AG20443 (cell line): Measurements from ENCODE around the gene ZMIZ2.
A peak's percentile ranks its signal among the peaks of the same experiment; 100 is the strongest.
"Not testable (repeated sequence)": the region's sequence is repeated elsewhere in the genome, so short reads cannot be mapped to it uniquely, and the experiment has no call there.

Experiments
- DNase-seq: peaks from one replicate; pipeline ENCODE4 v3.0.0; 2012; ENCODE audit warnings: low spot score, mixed read lengths

The ZMIZ2 gene

GRCh38 chr7:44729949-44730590 is 18.6 kb upstream of the ZMIZ2 start:
- no peak for DNase-seq

DNA sequence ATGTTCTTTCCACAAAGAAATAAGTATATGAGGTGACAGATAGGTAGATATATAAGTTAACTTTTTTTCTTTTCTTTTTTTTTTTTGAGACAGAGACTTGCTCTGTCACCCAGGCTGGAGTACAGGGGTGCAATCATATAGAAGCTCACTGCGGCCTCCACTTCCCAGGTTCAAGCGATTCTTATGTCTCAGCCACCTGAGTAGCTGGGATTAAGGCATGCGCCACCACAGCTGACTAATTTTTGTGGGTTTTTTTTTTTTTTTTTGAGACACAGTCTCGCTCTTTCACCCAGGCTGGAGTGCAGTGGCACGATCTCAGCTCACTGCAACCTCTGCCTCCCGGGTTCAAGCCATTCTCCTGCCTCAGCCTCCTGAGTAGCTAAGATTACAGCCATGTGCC is 15.7 kb upstream of the ZMIZ2 start:
- DNase-seq, result not testable (repeated sequence)

DNA sequence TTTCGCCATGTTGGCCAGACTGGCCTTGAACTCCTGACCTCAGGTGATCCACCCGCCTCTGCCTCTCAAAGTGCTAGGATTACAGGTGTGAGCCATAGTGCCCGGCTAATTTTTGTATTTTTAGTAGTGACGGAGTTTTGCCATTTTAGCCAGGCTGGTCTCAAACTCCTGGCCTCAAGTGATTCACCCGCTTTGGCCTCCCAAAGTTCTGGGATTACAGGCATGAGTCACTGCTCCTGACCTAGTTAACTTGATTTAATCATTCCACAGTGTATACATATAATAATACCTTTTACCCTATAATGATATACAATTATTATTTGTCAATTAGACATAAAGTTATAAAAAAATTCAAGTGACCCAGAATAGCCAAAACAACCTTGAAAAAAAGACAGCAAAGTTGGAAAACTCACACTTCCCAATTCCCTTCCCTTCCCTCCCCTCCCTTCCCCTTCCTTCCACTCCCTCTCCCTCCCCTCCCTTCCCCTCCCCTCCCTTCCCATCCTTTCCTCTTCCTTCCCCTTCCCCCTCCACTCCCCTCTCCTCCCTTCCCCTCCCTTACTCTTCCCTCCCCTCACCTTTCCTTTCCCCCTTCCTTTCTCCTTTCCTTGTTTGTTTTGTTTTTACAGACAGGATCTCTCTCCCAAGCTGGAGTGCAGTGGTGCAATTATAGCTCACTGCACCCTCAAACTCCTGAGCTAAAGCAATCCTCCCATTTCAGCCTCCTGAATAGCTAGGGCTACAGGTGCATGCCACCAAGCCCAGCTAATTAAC is 14.8 kb upstream of the ZMIZ2 start:
- DNase-seq, result no peak

GRCh38 chr7:44735403-44736165 is 13.1 kb upstream of the ZMIZ2 start:
- DNase-seq, result peak; percentile 62

GRCh38 chr7:44736896-44737295 is 11.8 kb upstream of the ZMIZ2 start:
- no peak for DNase-seq

- no peak for DNase-seq
Observed at GRCh38 chr7:44738051-44738723, 10.5 kb upstream of the ZMIZ2 start.

DNA sequence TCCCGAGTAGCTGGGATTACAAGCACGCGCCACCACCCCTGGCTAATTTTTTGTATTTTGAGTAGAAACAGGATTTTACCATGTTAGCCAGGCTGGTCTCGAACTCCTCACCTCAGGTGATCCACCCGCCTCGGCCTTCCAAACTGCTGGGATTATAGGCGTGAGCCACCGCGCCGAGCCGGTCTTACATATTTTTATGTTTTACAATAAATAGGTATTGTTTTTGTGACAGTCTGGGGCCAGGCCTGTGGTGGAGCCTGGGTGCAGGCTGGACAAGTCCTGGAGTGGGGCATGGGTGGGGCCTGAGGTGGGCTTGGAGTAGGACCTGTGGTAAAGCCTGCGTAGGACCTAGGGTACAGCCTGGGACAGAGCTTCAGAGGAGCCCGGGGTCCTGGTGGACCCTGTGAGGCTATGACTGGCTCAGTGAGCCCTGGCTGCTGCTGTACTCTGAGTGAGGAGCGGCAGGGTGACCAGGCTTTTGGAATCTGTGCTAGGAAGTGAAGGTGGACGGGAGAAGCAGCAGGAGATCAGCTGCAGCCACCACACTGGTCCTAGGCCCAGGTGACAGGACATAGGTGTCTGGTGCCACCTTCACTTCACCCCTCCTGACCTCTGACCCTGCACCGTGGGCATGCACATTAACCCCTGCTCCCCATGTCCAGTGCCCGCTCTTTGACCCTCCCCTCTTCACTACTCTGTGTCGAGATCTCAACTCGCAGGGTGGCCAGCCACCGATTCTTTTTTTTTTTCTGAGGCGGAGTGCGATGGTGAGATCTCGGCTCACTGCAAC is 9.6 kb upstream of the ZMIZ2 start:
- no peak for DNase-seq

GRCh38 chr7:44740055-44740454 is 8.6 kb upstream of the ZMIZ2 start:
- DNase-seq, result no peak

DNA sequence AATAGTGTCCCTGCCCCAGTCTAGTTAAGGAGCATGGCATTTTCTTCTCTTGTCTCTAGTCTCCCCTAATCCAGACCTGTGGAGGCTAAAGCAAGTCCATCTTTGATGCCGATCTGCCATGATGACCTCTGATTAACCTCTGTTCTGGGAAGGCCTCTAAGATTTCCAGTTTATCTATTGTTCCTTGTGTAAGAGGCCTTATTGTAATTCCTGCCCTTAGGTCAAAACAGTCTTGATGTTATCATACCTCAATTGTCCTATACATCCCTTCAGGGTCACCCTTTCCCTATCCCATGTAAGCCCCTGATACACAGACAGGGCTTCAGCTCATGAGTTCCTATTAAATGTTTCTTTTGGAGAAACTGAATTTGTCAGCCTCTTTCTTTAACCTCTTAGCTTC is 4.9 kb upstream of the ZMIZ2 start:
- no peak for DNase-seq

DNA sequence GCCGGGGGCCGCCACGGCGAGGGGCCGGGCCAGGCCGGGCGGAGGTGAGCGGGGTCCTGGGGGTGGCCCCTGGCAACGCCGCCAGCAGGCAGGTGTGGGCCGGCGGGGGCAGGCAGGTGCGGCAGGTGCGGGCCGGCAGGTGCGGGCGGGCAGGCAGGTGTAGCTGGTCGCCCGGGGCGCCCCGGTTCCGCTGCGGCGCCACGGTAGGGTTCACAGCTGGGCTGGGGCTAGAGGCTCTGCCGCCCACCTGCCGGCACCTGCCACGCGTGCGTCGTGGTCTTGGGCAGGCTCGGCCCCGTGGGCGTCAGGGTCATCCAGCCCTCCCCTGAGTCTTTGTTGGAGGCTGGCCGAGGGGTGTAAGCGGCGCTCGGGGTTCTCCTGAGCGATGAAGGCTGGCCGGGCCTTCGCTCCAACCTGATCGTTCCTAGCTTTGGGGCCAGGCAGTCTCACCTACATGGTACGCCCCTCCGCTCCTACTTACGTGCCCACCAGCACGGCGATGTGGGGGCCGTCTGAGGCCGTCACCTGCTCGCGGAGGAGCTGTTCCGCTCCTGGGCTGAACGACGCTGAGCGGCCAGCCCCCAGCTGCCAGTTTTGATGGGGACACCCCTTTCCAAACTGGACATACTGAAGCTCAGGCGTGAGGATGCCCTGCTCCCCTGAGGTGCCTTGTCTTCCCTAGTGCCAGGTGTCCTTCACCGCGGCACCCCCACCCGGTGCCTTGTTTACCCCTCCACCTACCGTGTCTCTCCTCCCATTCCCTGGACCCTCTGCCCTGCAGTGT is 493 bp downstream of the ZMIZ2 start:
- DNase-seq, result no peak

DNA sequence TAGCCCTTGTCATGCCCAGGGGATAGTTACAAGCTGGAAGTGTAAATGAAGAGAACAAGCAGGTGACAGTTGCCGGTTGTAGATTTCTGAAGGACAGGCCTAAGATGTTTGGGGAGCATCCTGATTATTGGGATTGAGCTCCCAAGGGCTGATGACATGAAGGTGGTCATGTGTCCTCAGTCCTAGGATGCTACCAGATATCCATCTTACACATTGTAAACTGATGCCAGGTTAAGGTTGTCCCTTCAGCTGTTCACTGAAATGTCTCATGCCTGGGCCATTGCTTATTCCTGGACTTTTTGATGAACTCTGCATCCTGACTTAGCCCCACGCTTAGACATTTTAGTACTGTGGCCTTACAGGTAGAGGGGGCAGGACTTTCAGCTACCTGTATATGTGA is 1.3 kb downstream of the ZMIZ2 start:
- no peak for DNase-seq

DNA sequence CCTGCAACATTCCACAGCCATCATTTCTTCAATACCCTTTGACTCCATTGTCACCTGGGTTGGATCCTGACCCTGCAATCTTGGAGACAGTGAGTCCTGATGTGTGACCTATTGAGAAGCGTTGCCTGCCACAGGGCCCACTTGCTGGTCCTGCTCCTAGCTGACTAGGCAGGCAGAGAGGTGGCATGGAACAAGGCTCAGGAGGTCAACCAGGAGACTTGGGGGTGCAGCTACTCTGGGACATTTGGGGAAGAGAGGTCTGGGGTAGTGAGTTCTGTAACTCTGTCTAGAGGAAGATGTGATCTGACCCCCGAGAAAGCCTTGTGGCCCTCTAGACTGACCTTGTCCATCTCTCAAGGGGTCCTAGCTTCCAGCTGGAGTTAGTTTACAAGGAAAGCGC is 1.8 kb downstream of the ZMIZ2 start:
- DNase-seq, result no peak

DNA sequence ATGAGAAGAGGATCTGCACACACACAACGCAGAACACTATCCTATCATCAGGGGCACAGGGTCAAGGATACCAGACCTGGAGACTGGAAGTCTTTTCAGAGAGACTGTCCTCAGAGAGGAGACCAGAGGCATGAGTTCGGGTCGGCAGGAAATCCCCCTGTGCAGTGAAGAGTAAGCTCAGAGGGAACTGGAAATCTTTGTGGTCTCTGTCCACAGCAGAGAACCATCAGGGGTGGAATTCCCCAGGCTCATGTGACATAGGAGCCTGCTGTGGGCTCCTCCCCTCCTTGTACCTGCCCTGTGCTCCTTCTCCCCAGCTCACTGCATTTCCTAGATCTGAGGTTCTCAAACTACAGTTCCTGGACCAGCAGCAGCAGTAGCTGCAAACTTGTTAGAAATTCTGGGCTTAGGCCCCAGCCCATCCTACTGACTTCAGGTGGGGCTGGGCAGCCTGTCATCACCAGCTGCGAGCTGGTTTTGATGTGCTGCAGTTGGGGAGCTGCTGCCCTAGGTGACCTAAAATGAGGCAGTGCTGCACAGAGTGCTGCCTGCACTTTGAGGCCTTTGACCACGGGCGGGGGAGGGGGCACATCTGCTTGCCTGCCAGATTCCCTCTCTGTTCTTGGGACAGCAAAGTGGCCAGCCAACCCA is 2.4 kb downstream of the ZMIZ2 start:
- DNase-seq, result peak; percentile 10

- no peak for DNase-seq
Observed at GRCh38 chr7:44752822-44753221, 4.2 kb downstream of the ZMIZ2 start.

DNA sequence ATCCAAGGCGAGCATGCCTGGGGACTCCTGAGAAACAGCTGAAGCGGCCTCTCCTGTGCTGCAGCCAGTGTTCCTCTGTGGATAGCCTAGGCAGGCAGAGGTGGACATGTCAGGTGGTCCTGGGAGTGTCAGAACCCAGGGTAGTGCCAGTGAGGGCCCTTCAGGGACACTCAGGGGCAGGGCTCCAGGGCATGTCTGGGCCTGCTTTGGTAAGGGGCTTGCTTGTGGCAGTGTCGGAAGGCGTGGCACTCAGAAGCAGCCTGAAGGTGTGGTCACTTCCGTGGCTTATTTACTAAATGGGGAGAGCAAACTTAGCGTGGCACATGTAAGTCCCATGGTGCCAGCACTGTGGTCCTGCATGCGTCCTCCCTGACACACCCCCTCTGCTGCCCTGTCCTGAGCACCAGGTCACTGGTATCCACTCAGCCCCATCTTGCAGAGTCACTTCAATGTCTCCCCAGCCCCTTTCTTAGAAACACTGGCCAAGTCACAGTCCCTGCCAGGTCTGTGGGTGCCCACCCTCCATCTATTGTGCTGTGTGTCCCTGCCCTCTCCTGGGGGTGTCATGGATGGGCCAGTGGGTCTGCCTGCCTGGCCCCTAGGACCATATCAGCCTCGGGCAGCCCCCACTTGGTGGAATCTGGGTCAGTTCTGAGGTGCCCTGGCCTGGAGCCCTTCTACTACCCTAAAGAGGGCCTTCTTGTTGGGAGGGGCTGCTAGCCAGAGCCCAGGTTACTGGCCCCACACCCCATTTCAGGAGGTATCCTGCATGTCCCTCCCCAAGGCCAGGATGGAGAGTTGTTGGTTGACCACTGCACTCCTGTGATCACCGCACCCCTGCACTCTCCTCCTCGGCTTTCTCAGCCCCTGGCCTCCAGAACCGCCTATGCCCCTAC is 6.4 kb downstream of the ZMIZ2 start:
- DNase-seq, result peak; percentile 7

DNA sequence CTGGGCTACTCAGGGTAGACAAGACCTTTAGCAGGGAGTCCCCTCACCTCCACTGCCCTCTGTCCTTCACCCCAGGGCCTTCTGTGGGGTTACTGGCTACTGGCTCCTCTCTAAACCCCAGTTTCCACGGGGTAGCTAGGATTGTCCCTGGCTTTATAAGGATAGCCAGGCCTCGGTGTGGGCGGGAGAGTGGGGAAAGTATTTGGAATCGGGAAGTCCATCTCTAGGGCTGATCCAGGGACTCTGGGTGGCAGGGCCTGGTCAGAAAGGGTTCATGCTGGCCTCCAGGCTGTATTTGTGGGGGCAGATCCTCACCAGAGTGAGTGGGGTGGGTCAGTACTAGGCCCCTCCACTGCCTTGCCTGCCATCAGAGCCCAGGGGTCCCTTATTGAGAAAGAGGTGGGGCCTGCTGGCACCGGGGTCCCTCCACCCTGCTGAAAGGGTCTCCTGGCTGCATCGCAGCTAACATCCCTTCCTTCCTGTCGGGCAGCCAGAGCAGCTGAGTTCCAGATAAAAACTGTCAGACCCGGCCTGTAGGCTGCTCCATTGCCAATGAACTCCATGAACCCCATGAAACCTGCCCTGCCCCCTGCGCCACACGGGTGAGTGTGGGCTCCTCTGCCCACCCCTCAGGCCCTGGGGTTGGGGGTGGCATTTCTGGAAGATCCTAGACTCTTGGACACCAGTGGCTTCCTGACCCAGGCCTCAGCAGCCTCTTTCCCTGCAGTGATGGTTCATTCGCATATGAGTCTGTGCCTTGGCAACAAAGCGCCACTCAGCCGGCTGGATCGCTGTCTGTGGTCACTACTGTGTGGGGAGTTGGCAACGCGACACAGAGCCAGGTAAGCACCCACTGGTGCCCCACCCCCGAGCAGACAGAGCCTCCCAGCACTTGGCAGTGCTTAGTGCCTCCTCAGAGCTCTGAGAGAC is 7.3 kb downstream of the ZMIZ2 start:
- peak; percentile 20 for DNase-seq

GRCh38 chr7:44756904-44757303 is 8.3 kb downstream of the ZMIZ2 start:
- no peak for DNase-seq

- peak; percentile 5 for DNase-seq
Observed at GRCh38 chr7:44757311-44757710, 8.7 kb downstream of the ZMIZ2 start.
